ENCODE measurements around the gene TIAM2. TPM values are rescaled to one million over a fixed set of nuclear protein-coding genes. Genes with fewer than 3 reads are reported as not detected.

TIAM2 gene
- total RNA-seq, 1 donor from 2014 or later, result 2.4 TPM

- FAIRE-seq, result no peak
- Histone ChIP-seq H3K4me3 (ENCODE audit: low read depth, low read length) (no peak overlapping the region), H3K27me3 (ENCODE audit: control insufficient read depth, insufficient read depth, low read length) (peaks cover 2% of the 10 kb centered on the region), H3K36me3 (ENCODE audit: control insufficient read depth, insufficient read depth, low read length) (no peaks in the 10 kb centered on the region)
- DNase-seq (ENCODE audit: low read depth), result no peak
- TF ChIP-seq CTCF (IDR thresholded peaks at IDR 0.05; ENCODE audit: insufficient read depth, low read length, severe bottlenecking), result no peak
Measured at GRCh38 chr6:154994836-154995253, 270 bp upstream of the TIAM2 start.

- no peaks in the 10 kb centered on the region for H3K36me3 ChIP-seq (ENCODE audit: control insufficient read depth, insufficient read depth, low read length)
- no peak for TF ChIP-seq CTCF (IDR thresholded peaks at IDR 0.05; ENCODE audit: insufficient read depth, low read length, severe bottlenecking)
- peaks cover 2% of the 10 kb centered on the region for H3K27me3 ChIP-seq (ENCODE audit: control insufficient read depth, insufficient read depth, low read length)
- DNase-seq (ENCODE audit: low read depth), result no peak
- H3K4me3 ChIP-seq (ENCODE audit: low read depth, low read length), result peak overlapping the region; percentile 37
- FAIRE-seq, result no peak
Measured at GRCh38 chr6:154996016-154996590, 988 bp downstream of the TIAM2 start.

- Histone ChIP-seq H3K36me3 (ENCODE audit: control insufficient read depth, insufficient read depth, low read length) (no peaks in the 10 kb centered on the region), H3K27me3 (ENCODE audit: control insufficient read depth, insufficient read depth, low read length) (peaks cover 2% of the 10 kb centered on the region), H3K4me3 (ENCODE audit: low read depth, low read length) (no peak overlapping the region)
- no peak for TF ChIP-seq CTCF (IDR thresholded peaks at IDR 0.05; ENCODE audit: insufficient read depth, low read length, severe bottlenecking)
- FAIRE-seq, result no peak
- DNase-seq (ENCODE audit: low read depth), result peak; percentile 56
Measured at GRCh38 chr6:154996841-154997311, 1.8 kb downstream of the TIAM2 start.

GRCh38 chr6:154998855-154999254, 3.7 kb downstream of the TIAM2 start:
- DNase-seq (ENCODE audit: low read depth) (no peak), FAIRE-seq (no peak)
- TF ChIP-seq CTCF (IDR thresholded peaks at IDR 0.05; ENCODE audit: insufficient read depth, low read length, severe bottlenecking), result no peak
- Histone ChIP-seq H3K4me3 (ENCODE audit: low read depth, low read length) (no peak overlapping the region), H3K27me3 (ENCODE audit: control insufficient read depth, insufficient read depth, low read length) (peaks cover 2% of the 10 kb centered on the region), H3K36me3 (ENCODE audit: control insufficient read depth, insufficient read depth, low read length) (no peaks in the 10 kb centered on the region)

- no peak for TF ChIP-seq CTCF (IDR thresholded peaks at IDR 0.05; ENCODE audit: insufficient read depth, low read length, severe bottlenecking)
- no peak for FAIRE-seq
- DNase-seq (ENCODE audit: low read depth), result no peak
- H3K36me3 ChIP-seq (ENCODE audit: control insufficient read depth, insufficient read depth, low read length), result no peaks in the 10 kb centered on the region
- no peaks in the 10 kb centered on the region for H3K27me3 ChIP-seq (ENCODE audit: control insufficient read depth, insufficient read depth, low read length)
- H3K4me3 ChIP-seq (ENCODE audit: low read depth, low read length), result no peak overlapping the region
Measured at GRCh38 chr6:155001482-155001881, 6.4 kb downstream of the TIAM2 start.

GRCh38 chr6:155001934-155002333, 6.8 kb downstream of the TIAM2 start:
- no peak for TF ChIP-seq CTCF (IDR thresholded peaks at IDR 0.05; ENCODE audit: insufficient read depth, low read length, severe bottlenecking)
- Histone ChIP-seq H3K27me3 (ENCODE audit: control insufficient read depth, insufficient read depth, low read length) (no peaks in the 10 kb centered on the region), H3K36me3 (ENCODE audit: control insufficient read depth, insufficient read depth, low read length) (no peaks in the 10 kb centered on the region), H3K4me3 (ENCODE audit: low read depth, low read length) (no peak overlapping the region)
- DNase-seq (ENCODE audit: low read depth), result no peak
- FAIRE-seq, result no peak
